ENCODE results near the gene JMJD1C.

JMJD1C gene

GRCh38 chr10:63175534-63175933, 290.2 kb downstream of the JMJD1C start:
- Histone ChIP-seq H3K9me3 (ENCODE audit: control insufficient read depth, low read length) (no peaks in the 10 kb centered on the region), H3K27ac (no peak overlapping the region), H3K27me3 (ENCODE audit: control insufficient read depth, insufficient read depth, low read length) (no peaks in the 10 kb centered on the region), H3K9ac (no peak overlapping the region), H3K79me2 (no peaks in the 10 kb centered on the region), H3K4me3 (ENCODE audit: low read depth, low read length) (no peak overlapping the region), H2AFZ (no peak overlapping the region), H3K4me1 (no peaks in the 10 kb centered on the region), H3K4me2 (ENCODE audit: low read length) (no peak overlapping the region), H3K36me3 (ENCODE audit: control insufficient read depth, insufficient read depth, low read length) (no peaks in the 10 kb centered on the region)
- TF ChIP-seq, protein P1, sequence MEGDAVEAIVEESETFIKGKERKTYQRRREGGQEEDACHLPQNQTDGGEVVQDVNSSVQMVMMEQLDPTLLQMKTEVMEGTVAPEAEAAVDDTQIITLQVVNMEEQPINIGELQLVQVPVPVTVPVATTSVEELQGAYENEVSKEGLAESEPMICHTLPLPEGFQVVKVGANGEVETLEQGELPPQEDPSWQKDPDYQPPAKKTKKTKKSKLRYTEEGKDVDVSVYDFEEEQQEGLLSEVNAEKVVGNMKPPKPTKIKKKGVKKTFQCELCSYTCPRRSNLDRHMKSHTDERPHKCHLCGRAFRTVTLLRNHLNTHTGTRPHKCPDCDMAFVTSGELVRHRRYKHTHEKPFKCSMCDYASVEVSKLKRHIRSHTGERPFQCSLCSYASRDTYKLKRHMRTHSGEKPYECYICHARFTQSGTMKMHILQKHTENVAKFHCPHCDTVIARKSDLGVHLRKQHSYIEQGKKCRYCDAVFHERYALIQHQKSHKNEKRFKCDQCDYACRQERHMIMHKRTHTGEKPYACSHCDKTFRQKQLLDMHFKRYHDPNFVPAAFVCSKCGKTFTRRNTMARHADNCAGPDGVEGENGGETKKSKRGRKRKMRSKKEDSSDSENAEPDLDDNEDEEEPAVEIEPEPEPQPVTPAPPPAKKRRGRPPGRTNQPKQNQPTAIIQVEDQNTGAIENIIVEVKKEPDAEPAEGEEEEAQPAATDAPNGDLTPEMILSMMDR (IDR thresholded peaks at IDR 0.05), result no peak

GRCh38 chr10:63173468-63174232, 292.1 kb downstream of the JMJD1C start:
- Histone ChIP-seq H3K27me3 (ENCODE audit: control insufficient read depth, insufficient read depth, low read length) (no peaks in the 10 kb centered on the region), H3K9me3 (ENCODE audit: control insufficient read depth, low read length) (no peaks in the 10 kb centered on the region), H3K79me2 (no peaks in the 10 kb centered on the region), H3K27ac (no peak overlapping the region), H2AFZ (no peak overlapping the region), H3K36me3 (ENCODE audit: control insufficient read depth, insufficient read depth, low read length) (no peaks in the 10 kb centered on the region), H3K9ac (no peak overlapping the region), H3K4me1 (no peaks in the 10 kb centered on the region), H3K4me3 (ENCODE audit: low read depth, low read length) (no peak overlapping the region), H3K4me2 (ENCODE audit: low read length) (no peak overlapping the region)
- TF ChIP-seq, protein P1 (IDR thresholded peaks at IDR 0.05), result no peak

- Histone ChIP-seq H3K36me3 (ENCODE audit: control insufficient read depth, insufficient read depth, low read length) (no peaks in the 10 kb centered on the region), H3K27ac (no peak overlapping the region), H3K79me2 (no peaks in the 10 kb centered on the region)
These were observed 293.9 kb downstream of the JMJD1C start for GRCh38 chr10:63171926-63172325.

DNA sequence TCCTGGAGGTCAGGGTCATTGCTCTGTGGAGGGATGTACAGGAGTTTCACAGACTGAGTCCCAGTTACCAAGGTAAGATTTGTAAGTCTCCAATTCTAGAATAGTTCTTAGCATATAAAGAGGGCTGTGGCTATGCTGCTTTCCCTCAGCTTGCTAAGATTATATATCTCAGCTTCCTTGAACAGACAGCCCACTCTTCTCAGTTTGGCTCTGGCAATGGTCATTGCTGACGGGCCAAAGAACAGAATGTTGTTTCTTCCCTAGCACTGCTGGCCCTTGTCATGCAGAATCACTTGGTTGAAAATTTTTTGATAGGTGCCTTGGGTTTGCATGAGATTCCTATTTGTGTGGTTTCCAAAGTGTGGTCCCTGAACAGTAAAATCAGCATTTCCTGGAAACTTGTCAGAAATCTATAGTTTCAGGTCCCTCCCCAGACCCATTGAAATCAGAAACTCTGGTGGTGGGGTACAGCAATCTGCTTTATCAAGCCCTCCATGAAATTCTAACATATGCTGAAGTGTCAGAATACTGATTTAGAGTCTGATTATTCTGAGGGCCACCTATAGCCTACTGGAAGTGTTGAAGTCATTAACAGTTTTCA, 294.4 kb downstream of the JMJD1C start:
- Histone ChIP-seq H2AFZ (no peak overlapping the region), H3K27ac (no peak overlapping the region)

More at GRCh38 chr10:63171926-63172325, 293.9 kb downstream of the JMJD1C start:
- Histone ChIP-seq H3K4me3 (ENCODE audit: low read depth, low read length) (no peak overlapping the region), H3K9ac (no peak overlapping the region), H3K4me1 (no peaks in the 10 kb centered on the region), H3K9me3 (ENCODE audit: control insufficient read depth, low read length) (no peaks in the 10 kb centered on the region), H3K27me3 (ENCODE audit: control insufficient read depth, insufficient read depth, low read length) (no peaks in the 10 kb centered on the region), H2AFZ (no peak overlapping the region), H3K4me2 (ENCODE audit: low read length) (no peak overlapping the region)
- TF ChIP-seq, protein P1 (IDR thresholded peaks at IDR 0.05), result no peak

More for the DNA sequence above, 294.4 kb downstream of the JMJD1C start:
- Histone ChIP-seq H3K4me3 (ENCODE audit: low read depth, low read length) (no peak overlapping the region), H3K36me3 (ENCODE audit: control insufficient read depth, insufficient read depth, low read length) (no peaks in the 10 kb centered on the region), H3K4me1 (no peaks in the 10 kb centered on the region), H3K9ac (no peak overlapping the region), H3K4me2 (ENCODE audit: low read length) (no peak overlapping the region), H3K9me3 (ENCODE audit: control insufficient read depth, low read length) (no peaks in the 10 kb centered on the region), H3K27me3 (ENCODE audit: control insufficient read depth, insufficient read depth, low read length) (no peaks in the 10 kb centered on the region), H3K79me2 (no peaks in the 10 kb centered on the region)
- TF ChIP-seq, protein P1 (IDR thresholded peaks at IDR 0.05), result no peak
